Esophagus muscularis mucosa (tissue), 4 donors: ENCODE measurements around the gene COL4A5.

Experiments used
- EP300 ChIP-seq: sonication (generic); formaldehyde crosslinking; IDR thresholded peaks from one replicate; pipeline ENCODE4 v1.6.1; 2017; ENCODE audit warnings: antibody characterized with exemption
- POLR2A ChIP-seq: fragments of 450-650 bp; IDR thresholded peaks from one replicate; pipeline ENCODE4 v1.6.1; 2017; ENCODE audit warnings: antibody characterized with exemption, moderate library complexity, mild to moderate bottlenecking, low read depth
- TF ChIP-seq, protein P1 (sequence below), 3 experiments: fragments of 200-600 bp in 2 of 3; fragments of 450-650 bp in 1 of 3; sonication (generic) in 2 of 3; IDR thresholded peaks; one replicate each; pipeline ENCODE4 v1.5.1; 2017 to 2019; ENCODE audit warnings: antibody characterized with exemption in 3 of 3, mild to moderate bottlenecking in 2 of 3, moderate library complexity in 1 of 3

DNA sequence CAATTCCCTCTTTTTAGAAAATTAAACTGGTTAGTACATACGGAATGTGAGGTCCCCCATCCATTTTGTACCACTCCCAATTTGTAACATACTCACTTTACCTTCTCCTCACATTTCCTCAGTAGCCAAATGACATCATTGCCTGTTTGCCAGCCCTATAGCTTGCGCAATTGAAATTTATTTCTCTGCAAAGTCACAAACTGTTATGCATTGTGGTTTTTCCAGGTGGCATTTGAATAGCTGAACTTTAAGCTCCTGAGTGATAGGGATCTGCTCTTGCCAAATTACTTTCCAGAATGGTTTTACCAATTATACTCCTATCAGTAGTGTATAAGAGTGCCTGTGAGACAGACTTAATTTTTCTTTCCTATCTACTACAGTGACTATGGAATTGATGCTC lies 7.7 kb downstream of the COL4A5 start:
- TF ChIP-seq, protein P1, sequence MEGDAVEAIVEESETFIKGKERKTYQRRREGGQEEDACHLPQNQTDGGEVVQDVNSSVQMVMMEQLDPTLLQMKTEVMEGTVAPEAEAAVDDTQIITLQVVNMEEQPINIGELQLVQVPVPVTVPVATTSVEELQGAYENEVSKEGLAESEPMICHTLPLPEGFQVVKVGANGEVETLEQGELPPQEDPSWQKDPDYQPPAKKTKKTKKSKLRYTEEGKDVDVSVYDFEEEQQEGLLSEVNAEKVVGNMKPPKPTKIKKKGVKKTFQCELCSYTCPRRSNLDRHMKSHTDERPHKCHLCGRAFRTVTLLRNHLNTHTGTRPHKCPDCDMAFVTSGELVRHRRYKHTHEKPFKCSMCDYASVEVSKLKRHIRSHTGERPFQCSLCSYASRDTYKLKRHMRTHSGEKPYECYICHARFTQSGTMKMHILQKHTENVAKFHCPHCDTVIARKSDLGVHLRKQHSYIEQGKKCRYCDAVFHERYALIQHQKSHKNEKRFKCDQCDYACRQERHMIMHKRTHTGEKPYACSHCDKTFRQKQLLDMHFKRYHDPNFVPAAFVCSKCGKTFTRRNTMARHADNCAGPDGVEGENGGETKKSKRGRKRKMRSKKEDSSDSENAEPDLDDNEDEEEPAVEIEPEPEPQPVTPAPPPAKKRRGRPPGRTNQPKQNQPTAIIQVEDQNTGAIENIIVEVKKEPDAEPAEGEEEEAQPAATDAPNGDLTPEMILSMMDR (IDR thresholded peaks at IDR 0.05), result no peak
- TF ChIP-seq EP300 (no peak), POLR2A (no peak)
